Measurements from ENCODE around the gene VGLL1. TPM values are rescaled to one million over a fixed set of nuclear protein-coding genes. Genes with fewer than 3 reads are reported as not detected.
A peak's percentile ranks its signal among the peaks of the same experiment; 100 is the strongest.

The VGLL1 gene
- total RNA-seq, 1 donor from 2014 or later: 0.26 TPM

DNA sequence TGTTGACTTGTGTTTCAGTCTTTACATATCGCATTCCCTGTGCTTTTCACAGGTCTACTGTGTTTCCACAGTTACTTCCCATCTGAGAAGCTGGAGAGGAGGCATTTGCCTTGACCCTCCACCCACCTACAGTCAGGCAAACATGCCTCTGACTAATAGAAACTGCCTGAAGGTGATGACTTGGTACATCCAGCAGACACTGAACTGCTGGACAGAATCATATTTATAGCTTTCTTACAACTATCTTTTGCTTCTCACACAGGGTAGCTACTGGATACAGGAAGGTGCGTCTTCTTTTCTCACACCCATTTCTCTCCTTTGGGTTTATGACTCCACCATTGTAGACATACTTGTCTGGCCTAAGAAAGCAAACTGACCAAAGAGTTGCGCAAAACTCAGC is 58.0 kb downstream of the VGLL1 start:
- no peak for TF ChIP-seq CTCF (IDR thresholded peaks at IDR 0.05; ENCODE audit: insufficient read depth, low read length, severe bottlenecking)
- Histone ChIP-seq H3K27me3 (ENCODE audit: control insufficient read depth, insufficient read depth, low read length) (no peaks in the 10 kb centered on the region), H3K4me3 (ENCODE audit: low read depth, low read length) (no peak overlapping the region), H3K36me3 (ENCODE audit: control insufficient read depth, insufficient read depth, low read length) (no peaks in the 10 kb centered on the region)
- FAIRE-seq (no peak), DNase-seq (ENCODE audit: low read depth) (peak; percentile 67)

DNA sequence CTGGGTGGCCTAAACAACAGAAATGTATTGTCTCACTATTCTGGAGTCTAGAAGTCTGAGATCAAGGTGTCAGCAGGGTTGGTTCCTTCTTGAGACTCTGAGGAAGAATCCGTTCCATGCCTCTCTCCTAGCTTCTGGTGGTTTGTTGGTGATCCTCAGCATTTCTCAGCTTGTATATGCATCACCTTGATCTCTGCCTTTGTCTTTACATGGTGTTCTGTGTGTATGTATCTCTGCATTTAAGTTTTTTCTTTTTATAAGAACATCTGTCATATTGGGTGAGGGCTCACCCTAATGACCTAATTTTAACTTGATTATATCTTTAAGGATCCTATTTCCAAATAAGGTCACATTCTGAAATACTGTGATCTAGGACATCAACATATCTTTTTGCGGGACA is 65.3 kb downstream of the VGLL1 start:
- FAIRE-seq (no peak), DNase-seq (ENCODE audit: low read depth) (no peak)
- Histone ChIP-seq H3K27me3 (ENCODE audit: control insufficient read depth, insufficient read depth, low read length) (no peaks in the 10 kb centered on the region), H3K36me3 (ENCODE audit: control insufficient read depth, insufficient read depth, low read length) (no peaks in the 10 kb centered on the region), H3K4me3 (ENCODE audit: low read depth, low read length) (no peak overlapping the region)
- TF ChIP-seq CTCF (IDR thresholded peaks at IDR 0.05; ENCODE audit: insufficient read depth, low read length, severe bottlenecking): no peak

DNA sequence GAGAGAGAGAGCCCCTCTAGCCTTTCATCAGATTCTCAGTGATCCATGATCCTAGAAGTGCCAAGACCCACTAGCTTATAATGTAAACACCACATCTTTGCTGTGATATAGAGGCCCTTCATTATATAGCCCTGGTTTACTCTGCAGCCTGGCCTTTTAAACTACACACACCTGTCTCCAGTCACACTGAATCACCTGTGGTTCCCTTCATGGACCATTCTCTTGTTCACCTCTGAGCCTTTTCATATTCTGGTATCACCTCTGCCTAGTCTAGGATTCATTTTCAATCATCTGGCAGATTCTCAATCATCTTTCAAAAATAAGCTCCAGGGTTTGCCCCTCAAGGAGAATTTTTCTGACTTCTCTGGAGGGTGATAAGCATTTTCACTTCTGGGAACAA is 65.9 kb downstream of the VGLL1 start:
- Histone ChIP-seq H3K36me3 (ENCODE audit: control insufficient read depth, insufficient read depth, low read length) (no peaks in the 10 kb centered on the region), H3K4me3 (ENCODE audit: low read depth, low read length) (no peak overlapping the region), H3K27me3 (ENCODE audit: control insufficient read depth, insufficient read depth, low read length) (no peaks in the 10 kb centered on the region)
- no peak for FAIRE-seq
- TF ChIP-seq CTCF (IDR thresholded peaks at IDR 0.05; ENCODE audit: insufficient read depth, low read length, severe bottlenecking): no peak
- no peak for DNase-seq (ENCODE audit: low read depth)

DNA sequence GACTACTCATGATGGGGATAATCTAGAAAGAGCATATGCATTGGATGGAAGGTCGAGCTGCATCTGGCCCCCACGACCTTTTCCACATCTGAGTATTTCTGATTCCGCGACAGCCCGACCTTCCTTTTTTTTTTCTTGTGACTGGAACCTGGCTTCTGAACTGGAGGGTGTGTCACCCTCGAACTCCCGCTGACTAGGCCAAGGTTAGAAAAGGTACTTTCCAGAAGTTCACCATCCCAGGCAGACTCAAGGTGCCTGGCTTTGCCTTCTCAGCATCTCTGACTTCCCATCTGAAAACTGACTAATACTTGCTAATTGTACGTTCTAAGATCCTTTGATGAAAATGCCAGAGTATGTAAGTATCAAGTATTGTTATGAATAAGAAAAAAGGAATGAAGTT is 66.6 kb downstream of the VGLL1 start:
- Histone ChIP-seq H3K36me3 (ENCODE audit: control insufficient read depth, insufficient read depth, low read length) (no peaks in the 10 kb centered on the region), H3K27me3 (ENCODE audit: control insufficient read depth, insufficient read depth, low read length) (no peaks in the 10 kb centered on the region), H3K4me3 (ENCODE audit: low read depth, low read length) (no peak overlapping the region)
- DNase-seq (ENCODE audit: low read depth) (no peak), FAIRE-seq (no peak)
- TF ChIP-seq CTCF (IDR thresholded peaks at IDR 0.05; ENCODE audit: insufficient read depth, low read length, severe bottlenecking): no peak

- H3K4me3 ChIP-seq (ENCODE audit: low read depth, low read length): no peak overlapping the region
- no peak for DNase-seq (ENCODE audit: low read depth)
- TF ChIP-seq CTCF (IDR thresholded peaks at IDR 0.05; ENCODE audit: insufficient read depth, low read length, severe bottlenecking): no peak
- H3K27me3 ChIP-seq (ENCODE audit: control insufficient read depth, insufficient read depth, low read length): no peaks in the 10 kb centered on the region
- no peaks in the 10 kb centered on the region for H3K36me3 ChIP-seq (ENCODE audit: control insufficient read depth, insufficient read depth, low read length)
- no peak for FAIRE-seq
Observed at GRCh38 chrX:136600059-136600458, 68.0 kb downstream of the VGLL1 start.

Other genes with a start within 250 kb of the VGLL1 start
- not detected in 2 replicates for gene ADGRG4, start 231.3 kb upstream of the VGLL1 start, total RNA-seq
- not detected in 2 replicates for gene BRS3, start 44.3 kb upstream of the VGLL1 start, total RNA-seq
- gene HTATSF1, start 34.6 kb upstream of the VGLL1 start, total RNA-seq: 38.4 and 43.7 TPM in 2 replicates
- gene CD40LG, start 115.9 kb downstream of the VGLL1 start, total RNA-seq: not detected in 2 replicates
- 0.26 and 0.77 TPM in 2 replicates for gene ARHGEF6, start 248.7 kb downstream of the VGLL1 start, total RNA-seq

Measured in bronchial epithelial cell (primary cell).